ENCODE measurements around the gene GTPBP10.
A peak's percentile ranks its signal among the peaks of the same experiment; 100 is the strongest.
"Not testable (repeated sequence)": the region's sequence is repeated elsewhere in the genome, so short reads cannot be mapped to it uniquely, and the experiment has no call there.

The GTPBP10 gene

GRCh38 chr7:90346336-90347125 is at the start of gene GTPBP10:
Gene GTPBP10, plus strand, starts transcription at chr7:90346716. Its CDS starts 26 bp downstream, at chr7:90346742.
- DNase-seq: peak; percentile 82

- peak; percentile 51 for DNase-seq
Measured at GRCh38 chr7:90298145-90299038, 48.1 kb upstream of the GTPBP10 start.

GRCh38 chr7:90303241-90303640 is 43.3 kb upstream of the GTPBP10 start:
- DNase-seq: no peak

- DNase-seq: no peak
Measured at GRCh38 chr7:90309872-90310271, 36.6 kb upstream of the GTPBP10 start.

GRCh38 chr7:90311175-90311574 is 35.3 kb upstream of the GTPBP10 start:
- DNase-seq: no peak

- no peak for DNase-seq
Measured at GRCh38 chr7:90312745-90313144, 33.8 kb upstream of the GTPBP10 start.

GRCh38 chr7:90313907-90314306 is 32.6 kb upstream of the GTPBP10 start:
- no peak for DNase-seq

- DNase-seq: no peak
Measured at GRCh38 chr7:90320014-90320413, 26.5 kb upstream of the GTPBP10 start.

- no peak for DNase-seq
Measured at GRCh38 chr7:90320418-90320800, 26.1 kb upstream of the GTPBP10 start.

GRCh38 chr7:90320801-90321494 is 25.6 kb upstream of the GTPBP10 start, which contains the start of gene FAM237B:
Gene FAM237B, minus strand, starts transcription at chr7:90321304. Its CDS starts 1,556 bp downstream, at chr7:90319748.
- DNase-seq: no peak

- DNase-seq: no peak
Measured at GRCh38 chr7:90322837-90323236, 23.7 kb upstream of the GTPBP10 start.

- DNase-seq: no peak
Measured at GRCh38 chr7:90326500-90326899, 20.0 kb upstream of the GTPBP10 start.

- DNase-seq: no peak
Measured at GRCh38 chr7:90334193-90334843, 12.2 kb upstream of the GTPBP10 start.

- DNase-seq: not testable (repeated sequence)
Measured at GRCh38 chr7:90334926-90335325, 11.6 kb upstream of the GTPBP10 start.

- no peak for DNase-seq
Measured at GRCh38 chr7:90337106-90337505, 9.4 kb upstream of the GTPBP10 start.

GRCh38 chr7:90345016-90345415 is 1.5 kb upstream of the GTPBP10 start:
- DNase-seq: no peak

- DNase-seq: peak; percentile 24
Measured at GRCh38 chr7:90345595-90346335, 751 bp upstream of the GTPBP10 start.

GRCh38 chr7:90347759-90348158 is 1.2 kb downstream of the GTPBP10 start:
- DNase-seq: no peak

GRCh38 chr7:90349305-90349704 is 2.8 kb downstream of the GTPBP10 start:
- no peak for DNase-seq

- DNase-seq: not testable (repeated sequence)
Measured at GRCh38 chr7:90350032-90350431, 3.5 kb downstream of the GTPBP10 start.

- DNase-seq: no peak
Measured at GRCh38 chr7:90351987-90352386, 5.5 kb downstream of the GTPBP10 start.

- no peak for DNase-seq
Measured at GRCh38 chr7:90383422-90383821, 36.9 kb downstream of the GTPBP10 start.
